ENCODE data around the gene LPO. TPM values are rescaled to one million over a fixed set of nuclear protein-coding genes. Genes with fewer than 3 reads are reported as not detected.

The LPO gene
- total RNA-seq, 4 donors from 2014 or later = 0.06 to 0.59 TPM; not detected in 2

GRCh38 chr17:58245428-58246103 lies 7.2 kb downstream of the LPO start:
- TF ChIP-seq POLR2A (IDR thresholded peaks at IDR 0.05) (no peak), CTCF (IDR thresholded peaks at IDR 0.05) (no peak)
- intact Hi-C loops (cut with DNase I; ENCODE audit: low total_unique reads) = no loop called here

GRCh38 chr17:58246104-58246740 lies 7.8 kb downstream of the LPO start:
- intact Hi-C loops (cut with DNase I; ENCODE audit: low total_unique reads) = no loop called here

More at GRCh38 chr17:58245428-58246103, 7.2 kb downstream of the LPO start:
- 67 to 70% methylated on average over 10 of the region's 10 CpGs for WGBS, 2 donors
- H3K4me3 ChIP-seq (ENCODE audit: low read depth, poor library complexity, severe bottlenecking) = no peak overlapping the region
- no peak for DNase-seq (ENCODE audit: low spot score in 2 of 2)

GRCh38 chr17:58246781-58247180 lies 8.4 kb downstream of the LPO start:
- 71 to 88% methylated on average over 1 of the region's 1 CpG for WGBS, 2 donors
- intact Hi-C loops (cut with DNase I; ENCODE audit: low total_unique reads) = no loop called here
- no peak overlapping the region for H3K4me3 ChIP-seq (ENCODE audit: low read depth, poor library complexity, severe bottlenecking)
- no peak for DNase-seq (ENCODE audit: low spot score in 2 of 2)
- TF ChIP-seq CTCF (IDR thresholded peaks at IDR 0.05) (no peak), POLR2A (IDR thresholded peaks at IDR 0.05) (no peak)

More at GRCh38 chr17:58246104-58246740, 7.8 kb downstream of the LPO start:
- no peak for TF ChIP-seq CTCF (IDR thresholded peaks at IDR 0.05)
- TF ChIP-seq POLR2A (IDR thresholded peaks at IDR 0.05) = no peak
- no peak for DNase-seq (ENCODE audit: low spot score in 2 of 2)
- H3K4me3 ChIP-seq (ENCODE audit: low read depth, poor library complexity, severe bottlenecking) = no peak overlapping the region
- 81 to 85% methylated on average over 13 of the region's 13 CpGs for WGBS, 2 donors

DNA sequence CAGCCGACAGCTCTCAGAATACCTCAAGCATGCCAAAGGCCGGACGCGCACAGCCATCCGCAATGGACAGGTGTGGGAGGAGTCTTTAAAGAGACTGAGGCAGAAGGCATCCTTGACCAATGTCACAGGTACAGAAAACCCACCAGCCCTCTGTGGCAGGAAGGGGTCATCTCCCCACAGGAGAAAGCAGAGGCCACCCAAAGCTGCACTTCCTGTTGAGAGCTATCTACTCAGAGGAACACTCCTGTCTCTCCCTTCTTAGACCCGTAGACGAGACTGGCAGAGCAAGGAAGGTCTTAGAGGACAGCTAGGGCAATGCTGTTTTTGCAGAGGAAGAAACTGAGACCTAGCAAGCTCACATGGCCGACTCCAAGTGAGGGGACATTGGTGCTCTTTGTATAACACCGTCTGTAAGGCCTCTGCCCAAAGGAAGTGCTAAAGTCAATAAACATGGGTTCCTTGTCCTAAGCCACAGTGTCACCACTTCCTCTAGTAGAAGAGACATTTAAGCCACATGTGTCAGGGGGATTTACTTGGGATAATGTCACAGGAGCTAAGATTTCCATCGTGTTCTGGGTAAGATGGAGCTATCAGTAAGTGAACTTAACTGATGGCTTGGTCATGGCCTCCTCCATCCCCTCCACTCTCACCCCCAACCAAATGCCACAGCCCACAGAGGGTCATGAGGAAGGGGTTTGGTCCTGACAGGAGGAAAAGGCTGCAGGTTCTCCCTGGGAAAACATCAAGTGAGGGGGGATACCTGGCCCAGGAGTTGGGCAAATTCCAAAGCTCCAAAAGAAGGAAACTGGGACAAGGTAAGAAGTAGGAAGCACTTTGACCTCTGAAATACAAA lies 9.4 kb downstream of the LPO start:
- peak in 1 of 2 donors; percentile 9 for DNase-seq (ENCODE audit: low spot score in 2 of 2)
- no peak for TF ChIP-seq CTCF (IDR thresholded peaks at IDR 0.05)
- TF ChIP-seq POLR2A (IDR thresholded peaks at IDR 0.05) = no peak
- WGBS, 2 donors = 78 to 90% methylated on average over 10 of the region's 10 CpGs
- intact Hi-C loops (cut with DNase I; ENCODE audit: low total_unique reads) = no loop called here
- no peak overlapping the region for H3K4me3 ChIP-seq (ENCODE audit: low read depth, poor library complexity, severe bottlenecking)

GRCh38 chr17:58248955-58249269 lies 10.5 kb downstream of the LPO start:
- WGBS, 2 donors = 12 to 14% methylated on average over 10 of the region's 10 CpGs
- peak in 1 of 2 donors; percentile 70 for DNase-seq (ENCODE audit: low spot score in 2 of 2)
- H3K4me3 ChIP-seq (ENCODE audit: low read depth, poor library complexity, severe bottlenecking) = no peak overlapping the region
- TF ChIP-seq POLR2A (IDR thresholded peaks at IDR 0.05) (no peak), CTCF (IDR thresholded peaks at IDR 0.05) (no peak)
- intact Hi-C loops (cut with DNase I; ENCODE audit: low total_unique reads) = no loop called here

Measured in lower leg skin (tissue), 4 donors.